HG03095 (cell line): ENCODE results near the gene NCDN.

Source experiments
- ATAC-seq: cut with Tn5 transposase; IDR thresholded peaks from one replicate; pipeline ENCODE4 v1.9.1; 2021; ENCODE audit warnings: moderate library complexity; ENCODE audit not compliant: unreplicated experiment

Gene NCDN

DNA sequence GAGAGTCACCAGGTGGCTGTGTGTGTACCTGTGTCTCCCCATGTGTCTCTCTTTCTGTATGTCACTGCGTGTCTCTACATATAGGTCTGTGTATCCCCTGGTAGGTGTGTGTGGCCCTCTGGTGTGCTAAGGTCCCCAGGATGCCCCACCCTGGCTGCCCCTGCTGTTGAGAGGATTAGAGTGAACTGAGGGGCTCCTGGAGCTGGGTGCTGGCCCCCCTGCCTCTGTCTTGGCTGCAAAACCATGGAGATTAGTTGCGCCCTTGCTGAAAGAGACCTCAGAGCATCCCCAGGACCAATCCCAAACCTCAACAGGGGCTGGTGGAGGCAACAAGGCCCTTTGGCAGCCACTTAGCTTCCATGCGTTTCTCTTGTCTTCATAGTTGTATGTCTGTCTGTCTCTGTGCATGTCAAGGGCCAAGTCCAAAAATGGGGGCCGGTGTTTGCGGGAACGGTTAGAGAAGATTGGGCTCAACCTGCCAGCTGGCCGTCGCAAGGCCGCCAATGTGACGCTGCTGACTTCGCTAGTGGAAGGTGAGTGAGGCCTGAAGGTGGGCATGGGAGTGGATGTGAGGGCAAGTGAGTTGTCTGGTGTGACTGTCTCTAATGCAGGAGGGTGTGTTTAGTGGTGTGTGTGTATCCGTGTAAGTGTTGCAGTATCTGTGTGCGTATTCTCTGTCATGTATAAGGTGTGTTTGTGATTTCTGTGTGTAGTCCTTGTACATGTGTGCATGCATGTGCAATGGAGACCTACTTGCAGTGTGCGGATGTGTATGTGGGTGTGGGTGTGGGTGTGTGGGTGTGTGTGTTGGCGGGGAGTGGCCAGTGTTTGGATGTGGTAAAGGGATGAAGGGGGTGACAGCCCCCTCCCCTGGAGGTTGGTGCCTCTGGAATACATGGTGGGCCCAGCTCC, 32.2 kb downstream of the NCDN start:
- no peak for ATAC-seq

DNA sequence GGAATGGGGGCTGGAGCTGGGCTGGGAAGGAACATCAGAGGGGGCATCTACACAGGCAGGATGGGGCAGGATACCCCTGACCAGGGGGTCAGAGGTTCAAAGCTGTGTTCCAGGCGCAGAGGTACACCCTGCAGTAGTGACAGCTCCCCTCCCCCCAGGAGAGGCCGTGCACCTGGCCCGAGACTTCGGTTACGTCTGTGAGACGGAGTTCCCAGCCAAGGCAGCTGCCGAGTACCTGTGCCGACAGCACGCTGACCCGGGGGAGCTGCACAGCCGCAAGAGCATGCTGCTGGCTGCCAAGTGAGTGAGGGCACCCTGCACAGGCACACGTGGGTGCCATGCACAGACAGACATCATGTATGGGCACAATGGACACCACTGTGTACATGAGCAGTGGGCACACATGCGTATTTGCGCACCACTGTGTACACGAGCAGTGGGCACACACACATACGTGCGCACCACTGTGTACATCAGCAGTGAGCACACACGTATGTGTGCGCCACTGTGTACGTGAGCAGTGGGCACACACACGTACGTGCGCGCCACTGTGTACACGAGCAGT, 33.0 kb downstream of the NCDN start:
- no peak for ATAC-seq

- ATAC-seq, result no peak
Observed at GRCh38 chr1:35591211-35591610, 33.6 kb downstream of the NCDN start.

DNA sequence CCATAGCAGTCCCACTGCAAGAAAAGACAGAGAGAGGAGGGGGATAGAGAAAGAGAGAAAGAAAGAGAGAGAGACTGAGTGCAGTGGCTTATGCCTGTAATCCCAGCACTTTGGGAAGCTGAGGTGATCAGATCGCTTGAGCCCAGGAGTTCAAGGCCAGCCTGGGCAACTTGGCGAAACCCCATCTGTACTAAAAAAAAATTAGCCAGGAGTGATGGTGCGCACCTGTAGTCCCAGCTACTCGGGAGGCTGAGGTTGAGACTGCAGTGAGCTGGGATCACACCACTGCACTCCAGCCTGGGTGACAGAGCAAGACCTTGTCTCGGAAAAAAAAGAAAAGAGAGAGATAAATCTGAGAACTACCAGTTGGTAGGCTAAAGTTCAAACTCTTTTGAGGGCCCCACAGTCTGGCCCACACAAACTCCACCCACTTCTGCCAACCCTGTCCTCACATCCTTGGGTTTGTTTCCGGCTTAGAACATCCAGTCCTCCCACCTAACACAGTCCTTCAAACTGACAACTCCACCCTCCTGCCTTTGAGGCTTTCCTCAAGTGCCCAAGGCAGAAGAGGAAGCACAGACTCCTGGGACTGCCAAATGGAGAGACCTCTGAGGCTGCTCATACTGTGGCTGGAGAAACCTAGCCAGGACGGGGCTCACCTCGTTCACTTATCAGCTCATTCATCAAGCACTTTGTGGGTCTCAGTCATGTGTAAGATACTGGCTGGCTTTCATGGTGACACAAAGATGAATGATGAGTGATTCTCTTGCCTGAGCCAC, 35.6 kb downstream of the NCDN start:
- ATAC-seq, result no peak

DNA sequence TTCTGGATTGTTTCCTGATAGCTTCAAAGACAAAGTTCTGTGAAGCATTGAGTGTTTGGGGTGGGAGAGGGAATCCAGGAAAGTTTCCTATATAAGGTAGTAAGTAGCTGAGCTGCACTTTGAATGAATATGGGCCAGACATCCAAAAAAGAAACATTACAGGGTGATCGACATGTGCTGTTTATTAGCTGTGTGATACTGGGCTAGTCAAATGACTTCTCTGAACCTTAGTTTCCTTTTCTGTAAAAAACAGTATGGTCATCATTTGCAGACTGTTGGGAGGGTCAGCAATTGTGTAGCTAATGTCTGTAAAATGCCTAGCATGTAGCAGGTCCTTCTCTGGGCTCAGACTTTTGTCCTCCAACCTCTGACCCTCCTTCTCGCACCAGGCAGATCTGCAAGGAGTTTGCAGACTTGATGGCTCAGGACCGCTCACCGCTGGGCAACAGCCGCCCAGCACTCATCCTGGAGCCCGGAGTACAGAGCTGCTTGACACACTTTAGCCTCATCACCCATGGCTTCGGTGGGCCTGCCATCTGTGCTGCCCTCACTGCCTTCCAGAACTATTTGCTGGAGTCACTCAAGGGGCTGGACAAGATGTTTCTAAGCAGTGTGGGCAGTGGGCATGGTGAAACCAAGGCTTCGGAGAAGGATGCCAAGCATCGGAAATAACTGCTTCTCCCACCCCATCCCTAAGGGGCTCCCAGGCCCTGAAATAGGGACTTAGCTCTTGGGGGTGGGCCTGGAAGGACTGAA, 36.6 kb downstream of the NCDN start:
- ATAC-seq, result no peak

DNA sequence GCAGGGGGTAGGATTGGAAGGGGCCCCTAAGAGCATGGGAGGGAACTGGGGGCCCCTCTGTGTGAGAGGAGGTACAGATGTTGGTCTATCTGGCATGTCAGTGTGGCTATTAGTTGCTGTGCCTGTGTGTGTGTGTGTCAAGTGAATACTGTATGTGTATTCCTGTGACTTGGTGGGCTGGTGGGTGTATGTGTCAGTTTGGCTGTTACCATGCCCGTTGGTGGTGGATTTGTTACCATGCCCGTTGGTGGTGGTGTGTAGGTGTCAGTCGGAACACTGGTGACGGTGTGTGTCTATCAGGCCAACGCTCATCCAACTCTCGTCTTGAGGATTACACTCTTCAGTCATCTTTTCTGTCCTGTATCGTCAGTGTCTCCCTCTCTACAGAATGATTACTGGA, 38.1 kb downstream of the NCDN start:
- ATAC-seq, result no peak

GRCh38 chr1:35597870-35598269, 40.3 kb downstream of the NCDN start:
- ATAC-seq, result no peak

GRCh38 chr1:35598895-35599294, 41.3 kb downstream of the NCDN start:
- no peak for ATAC-seq

- ATAC-seq, result no peak
Observed at GRCh38 chr1:35599411-35599810, 41.8 kb downstream of the NCDN start.

DNA sequence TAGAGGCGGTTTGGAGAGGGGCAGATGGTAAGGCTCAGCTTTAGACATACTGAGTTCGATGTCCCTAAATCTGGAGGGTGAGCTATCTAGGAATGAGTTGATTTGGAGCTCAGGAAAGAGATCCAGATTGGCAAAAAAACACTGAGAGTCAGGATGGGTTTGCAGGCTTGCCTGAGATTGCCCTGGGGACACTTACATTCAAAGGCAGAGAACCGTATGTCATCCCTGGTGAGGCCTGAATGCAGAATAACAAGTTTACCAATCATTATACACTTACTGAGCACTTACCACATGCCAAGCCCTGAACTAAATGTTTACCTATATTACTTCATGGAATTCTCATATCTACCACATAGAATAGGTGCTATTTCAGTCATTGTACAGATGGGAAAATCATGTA, 43.0 kb downstream of the NCDN start:
- ATAC-seq, result no peak

GRCh38 chr1:35603468-35603867, 45.9 kb downstream of the NCDN start:
- no peak for ATAC-seq

- no peak for ATAC-seq
Observed at GRCh38 chr1:35603941-35604340, 46.3 kb downstream of the NCDN start.

DNA sequence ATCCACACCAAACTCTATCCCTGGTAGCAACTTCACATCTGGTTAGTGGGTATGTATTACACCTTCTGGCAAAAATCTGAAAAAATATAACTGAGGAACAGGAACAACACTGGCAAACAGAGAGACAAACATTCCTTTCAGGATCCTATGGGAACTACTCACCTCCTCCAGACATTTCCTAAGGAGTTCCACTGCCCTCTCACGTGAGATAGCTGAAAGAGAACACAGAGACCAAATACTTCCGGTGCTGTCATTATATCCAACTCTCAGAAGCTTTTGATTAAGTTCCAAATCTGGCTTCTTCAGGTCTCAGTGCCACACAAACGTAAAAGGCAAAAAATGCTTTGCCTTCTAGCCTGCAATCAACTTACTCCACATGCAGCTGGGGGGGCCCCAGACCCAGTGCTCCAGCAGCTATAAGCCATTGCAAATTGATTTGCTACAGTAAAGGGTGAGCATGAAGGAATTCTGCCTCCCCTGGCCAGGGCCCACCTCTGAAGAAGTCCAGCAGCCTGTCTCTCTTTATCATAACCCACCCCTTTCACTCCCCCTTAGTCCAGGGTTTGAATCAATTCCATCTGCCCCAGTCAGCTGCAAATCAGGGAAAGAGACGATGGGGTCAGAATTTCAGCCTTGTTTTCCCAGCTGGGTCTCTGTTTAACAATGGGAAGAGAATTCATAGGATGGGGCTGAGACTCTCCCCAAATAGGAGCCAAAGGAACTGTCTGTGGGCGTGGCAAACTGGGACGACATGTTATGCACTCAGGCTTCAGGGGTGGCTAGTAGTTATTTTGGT, 47.7 kb downstream of the NCDN start:
- ATAC-seq, result no peak

- ATAC-seq, result no peak
Observed at GRCh38 chr1:35605867-35606182, 48.2 kb downstream of the NCDN start.

GRCh38 chr1:35611655-35612054, 54.1 kb downstream of the NCDN start:
- ATAC-seq, result no peak

- no peak for ATAC-seq
Observed at GRCh38 chr1:35615440-35615839, 57.8 kb downstream of the NCDN start.
